GM21381 (cell line): ENCODE results near the gene SNAPC2.

Experiments used
- ATAC-seq: cut with Tn5 transposase; IDR thresholded peaks from one replicate; pipeline ENCODE4 v1.9.1; 2021; ENCODE audit warnings: mild to moderate bottlenecking, moderate library complexity; ENCODE audit not compliant: unreplicated experiment

Gene SNAPC2

GRCh38 chr19:7919610-7920518 lies at the start of gene SNAPC2:
SNAPC2 (plus strand) TSS chr19:7920338; CDS start chr19:7920367, 29 bp downstream.
- peak; percentile 58 for ATAC-seq

- ATAC-seq = no peak
Measured at GRCh38 chr19:7870571-7871436, 49.3 kb upstream of the SNAPC2 start.

GRCh38 chr19:7871437-7872305 lies 48.5 kb upstream of the SNAPC2 start:
- no peak for ATAC-seq

GRCh38 chr19:7872306-7873204 lies 47.6 kb upstream of the SNAPC2 start:
- no peak for ATAC-seq

GRCh38 chr19:7873304-7874075 lies 46.6 kb upstream of the SNAPC2 start:
- ATAC-seq = no peak

GRCh38 chr19:7874076-7874896 lies 45.9 kb upstream of the SNAPC2 start, which contains the start of gene PRR36:
PRR36 (minus strand) TSS chr19:7874390; CDS start chr19:7873689, 701 bp downstream.
- ATAC-seq = no peak

- ATAC-seq = no peak
Measured at GRCh38 chr19:7874897-7875273, 45.3 kb upstream of the SNAPC2 start.

GRCh38 chr19:7877249-7877836 lies 42.8 kb upstream of the SNAPC2 start:
- no peak for ATAC-seq

- no peak for ATAC-seq
Measured at GRCh38 chr19:7879111-7879807, 40.9 kb upstream of the SNAPC2 start.

- ATAC-seq = no peak
Measured at GRCh38 chr19:7879836-7880235, 40.3 kb upstream of the SNAPC2 start.

GRCh38 chr19:7881910-7882309 lies 38.2 kb upstream of the SNAPC2 start:
- ATAC-seq = no peak

GRCh38 chr19:7883105-7883504 lies 37.0 kb upstream of the SNAPC2 start:
- no peak for ATAC-seq

GRCh38 chr19:7883796-7884570 lies 36.2 kb upstream of the SNAPC2 start:
- no peak for ATAC-seq

GRCh38 chr19:7885818-7886217 lies 34.3 kb upstream of the SNAPC2 start:
- ATAC-seq = no peak

- ATAC-seq = no peak
Measured at GRCh38 chr19:7887408-7888144, 32.6 kb upstream of the SNAPC2 start.
